ENCODE data around the gene LINGO3.
"Not testable (repeated sequence)": the region's sequence is repeated elsewhere in the genome, so short reads cannot be mapped to it uniquely, and the experiment has no call there.

Gene LINGO3, protein sequence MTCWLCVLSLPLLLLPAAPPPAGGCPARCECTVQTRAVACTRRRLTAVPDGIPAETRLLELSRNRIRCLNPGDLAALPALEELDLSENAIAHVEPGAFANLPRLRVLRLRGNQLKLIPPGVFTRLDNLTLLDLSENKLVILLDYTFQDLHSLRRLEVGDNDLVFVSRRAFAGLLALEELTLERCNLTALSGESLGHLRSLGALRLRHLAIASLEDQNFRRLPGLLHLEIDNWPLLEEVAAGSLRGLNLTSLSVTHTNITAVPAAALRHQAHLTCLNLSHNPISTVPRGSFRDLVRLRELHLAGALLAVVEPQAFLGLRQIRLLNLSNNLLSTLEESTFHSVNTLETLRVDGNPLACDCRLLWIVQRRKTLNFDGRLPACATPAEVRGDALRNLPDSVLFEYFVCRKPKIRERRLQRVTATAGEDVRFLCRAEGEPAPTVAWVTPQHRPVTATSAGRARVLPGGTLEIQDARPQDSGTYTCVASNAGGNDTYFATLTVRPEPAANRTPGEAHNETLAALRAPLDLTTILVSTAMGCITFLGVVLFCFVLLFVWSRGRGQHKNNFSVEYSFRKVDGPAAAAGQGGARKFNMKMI

DNA sequence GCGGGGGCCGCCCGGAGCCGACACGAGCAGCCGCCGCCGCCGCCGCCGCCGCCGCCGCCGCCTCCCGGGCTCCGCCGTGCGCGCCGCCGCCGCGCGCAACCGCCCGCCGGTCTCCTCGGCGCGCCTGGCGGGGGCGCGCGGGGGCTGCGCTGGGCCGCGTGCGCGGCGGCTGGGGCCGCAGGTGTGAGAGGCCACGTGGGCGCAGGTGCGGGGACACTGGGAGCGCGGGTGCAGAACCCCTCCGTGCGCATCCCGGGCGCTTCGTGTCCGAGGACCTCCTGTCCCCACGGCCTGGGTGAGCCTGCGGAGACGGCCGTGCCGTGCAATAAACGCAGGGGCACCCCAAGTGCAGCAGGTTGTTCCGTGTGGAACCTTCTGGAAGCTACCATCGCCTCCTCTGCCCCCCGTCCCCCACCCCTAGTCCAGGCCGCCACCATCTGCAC lies at the start of gene LINGO3:
Gene LINGO3 (minus strand): TSS at position 41 of the 443 bp plus-strand sequence. CDS start 16,378 bp downstream, outside the sequence.
- DNase-seq, result no peak

DNA sequence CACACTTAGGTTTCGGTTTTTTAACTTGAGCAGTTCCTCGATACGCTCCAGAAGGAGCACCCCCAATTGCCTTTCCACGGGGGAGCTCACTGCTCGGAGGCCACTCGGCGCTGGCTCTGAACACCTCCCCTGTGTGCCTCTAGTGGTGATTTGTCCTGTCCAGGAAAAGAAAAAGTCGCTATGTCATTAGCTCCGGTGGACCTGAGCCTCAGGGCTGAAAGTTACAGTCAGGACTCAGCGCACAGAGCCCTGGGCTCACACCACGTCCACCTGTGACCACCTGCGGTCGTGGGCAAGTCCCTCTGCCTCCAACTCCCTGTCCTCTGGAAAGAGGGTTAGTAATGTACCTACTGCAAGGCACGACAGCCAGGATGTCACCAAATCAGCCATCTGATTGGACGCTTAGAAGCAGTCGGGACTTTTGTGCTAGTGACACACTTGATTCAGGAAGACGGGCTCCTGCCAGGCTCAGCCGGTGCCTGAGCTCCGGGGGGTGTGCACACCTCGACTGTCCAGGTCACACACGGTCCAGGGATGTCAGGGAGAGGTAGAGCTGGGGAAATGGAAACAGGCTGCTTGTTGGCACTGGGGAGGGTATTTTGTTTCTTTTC lies 48.2 kb upstream of the LINGO3 start:
- DNase-seq, result no peak

DNA sequence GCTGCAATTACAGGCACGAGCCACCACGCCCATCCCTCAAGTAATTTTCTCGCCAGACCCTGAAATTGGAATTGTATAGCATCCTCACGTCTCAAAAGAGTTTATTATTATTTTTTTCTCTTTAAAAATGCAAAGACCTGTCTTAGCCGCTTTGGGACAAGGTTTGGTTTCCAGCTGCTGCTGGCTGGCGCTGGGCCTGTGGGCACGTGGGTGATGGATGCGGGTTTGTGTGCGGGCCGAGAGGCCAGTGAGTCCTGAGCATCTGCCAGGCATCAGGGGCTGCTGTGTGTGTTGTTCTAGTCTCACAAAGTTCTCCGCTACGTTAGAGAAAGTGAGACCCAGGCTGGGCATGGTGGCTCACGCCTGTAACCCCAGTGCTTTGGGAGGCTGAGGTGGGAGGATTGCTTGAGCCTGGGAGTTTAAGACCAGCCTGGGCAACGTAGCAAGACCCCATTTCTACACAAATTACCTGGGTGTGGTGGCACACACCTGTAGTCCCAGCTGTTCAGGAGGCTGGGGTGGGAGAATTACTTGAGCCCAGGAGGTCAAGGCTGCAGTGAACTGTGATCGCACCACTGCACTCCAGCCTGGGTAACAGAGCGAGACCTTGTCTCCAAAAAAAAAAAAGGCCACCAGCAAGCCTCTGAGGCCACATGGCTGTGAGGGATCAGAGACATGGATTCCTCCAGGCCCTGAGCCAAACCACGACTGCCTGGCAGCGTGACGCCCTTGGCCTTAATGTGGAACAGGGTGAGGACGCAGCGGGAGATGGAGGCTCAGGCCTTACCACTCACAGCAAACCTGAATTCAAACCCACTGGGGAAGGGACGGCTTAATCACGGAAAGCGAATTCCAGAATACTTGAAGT lies 47.4 kb upstream of the LINGO3 start:
- DNase-seq, result no peak

DNA sequence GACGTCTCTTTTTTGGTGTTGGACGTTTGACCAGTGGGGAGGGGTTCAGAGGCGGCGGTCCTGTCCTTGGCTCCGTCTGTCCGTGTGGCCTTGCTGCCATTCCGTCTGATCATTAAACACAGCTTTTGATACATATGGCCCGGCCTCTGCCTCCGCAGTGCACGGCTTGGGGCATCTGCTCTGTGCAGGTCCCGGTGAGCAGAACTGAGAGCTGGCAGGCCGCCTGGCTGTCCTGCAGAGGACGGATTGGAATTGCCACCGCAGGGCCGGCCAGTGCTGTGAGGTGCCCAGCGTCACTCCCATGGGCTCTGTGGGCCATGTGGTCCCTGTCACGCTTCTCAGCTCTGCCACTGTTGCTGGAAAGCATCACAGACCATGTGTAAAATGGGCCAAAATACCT lies 46.7 kb upstream of the LINGO3 start:
- no peak for DNase-seq

DNA sequence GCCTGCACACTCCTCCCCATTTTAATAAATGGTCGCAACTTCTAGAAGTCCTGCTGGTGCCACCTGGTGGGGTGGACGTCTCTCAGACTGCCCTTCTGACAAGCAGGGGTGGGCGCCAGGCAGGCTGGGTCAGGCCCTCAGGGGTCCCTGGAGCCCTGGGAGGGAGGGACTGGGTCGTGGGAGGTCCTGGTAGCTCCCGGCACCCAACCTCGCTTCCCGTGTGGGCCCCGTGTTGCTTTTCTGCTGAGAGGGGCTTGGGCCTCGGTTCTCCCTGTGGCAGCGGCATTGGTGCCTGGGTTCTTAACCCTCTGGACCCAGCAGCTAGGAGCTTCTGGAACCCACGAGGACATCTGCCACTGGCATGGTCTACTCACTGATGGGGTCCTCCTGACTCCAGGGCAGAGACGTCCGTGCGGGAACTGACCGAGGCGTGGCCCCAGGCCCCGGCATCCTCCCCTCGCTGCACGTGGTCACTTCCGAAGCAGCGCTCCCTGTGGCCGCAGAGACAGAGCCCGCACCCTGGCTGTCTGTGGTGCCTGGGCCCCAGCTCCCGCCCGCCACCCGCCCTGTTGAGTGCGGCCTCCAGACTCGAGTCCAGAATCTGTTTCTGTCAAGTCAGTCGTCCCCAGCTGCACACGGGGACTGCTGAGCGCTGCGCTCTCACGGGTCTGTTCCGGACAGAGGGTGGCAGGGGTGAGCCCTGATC lies 46.1 kb upstream of the LINGO3 start:
- DNase-seq, result no peak

DNA sequence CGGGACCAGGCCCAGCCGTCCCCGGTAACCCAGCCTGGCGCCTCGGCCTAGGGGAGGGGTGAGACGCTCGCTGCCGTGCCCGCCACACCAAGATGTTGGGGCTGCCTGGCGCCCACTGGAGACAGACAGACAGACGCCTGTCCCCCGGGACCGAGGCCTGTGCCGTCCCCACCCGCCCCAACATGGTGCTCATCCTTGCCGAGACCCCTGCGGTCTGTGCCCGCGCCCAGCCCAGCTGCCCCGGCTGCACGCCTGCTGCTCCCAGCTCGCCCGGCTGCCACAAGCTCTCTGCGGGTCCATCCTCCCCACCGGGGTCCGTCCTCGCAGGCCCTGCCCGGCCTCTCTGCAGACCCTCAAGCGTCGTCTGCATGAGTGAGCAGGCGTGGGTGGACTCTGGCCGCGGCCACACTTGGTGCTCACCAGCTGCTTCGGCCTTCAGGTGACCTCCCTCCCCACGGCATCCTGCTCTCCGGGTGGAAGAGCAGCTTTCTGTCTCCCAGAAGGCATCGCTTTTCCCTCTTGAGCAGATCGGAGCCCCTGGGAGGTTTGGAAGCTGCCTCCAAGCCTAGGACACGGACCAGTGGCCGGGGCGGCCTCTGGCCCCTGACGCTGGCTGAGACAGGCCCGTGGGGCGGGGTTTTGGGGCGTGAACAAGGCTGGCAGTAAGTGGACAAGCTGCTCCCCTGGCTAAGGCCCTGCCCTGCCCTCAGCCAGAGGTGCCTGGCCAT lies 45.4 kb upstream of the LINGO3 start:
- no peak for DNase-seq

DNA sequence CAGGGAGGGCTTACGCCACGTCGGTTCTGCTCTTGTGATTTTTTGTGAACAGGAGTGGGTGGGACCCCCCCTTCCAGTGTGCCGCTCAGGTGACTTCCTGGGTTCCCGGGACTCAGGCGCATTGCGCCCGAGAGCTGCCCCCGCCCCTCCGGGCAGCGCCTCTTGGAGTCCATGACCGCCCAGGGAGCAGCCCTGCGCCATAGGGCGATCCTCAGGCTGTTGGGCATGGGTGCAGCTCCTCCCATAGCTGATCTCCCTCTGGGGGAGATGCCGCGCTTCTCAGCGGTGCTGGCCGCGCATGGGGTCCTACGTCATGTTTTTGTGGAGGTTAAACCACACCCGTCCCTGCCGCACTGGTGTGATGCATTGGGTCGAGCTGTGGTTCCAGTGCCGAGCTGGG lies 44.2 kb upstream of the LINGO3 start:
- DNase-seq, result no peak

DNA sequence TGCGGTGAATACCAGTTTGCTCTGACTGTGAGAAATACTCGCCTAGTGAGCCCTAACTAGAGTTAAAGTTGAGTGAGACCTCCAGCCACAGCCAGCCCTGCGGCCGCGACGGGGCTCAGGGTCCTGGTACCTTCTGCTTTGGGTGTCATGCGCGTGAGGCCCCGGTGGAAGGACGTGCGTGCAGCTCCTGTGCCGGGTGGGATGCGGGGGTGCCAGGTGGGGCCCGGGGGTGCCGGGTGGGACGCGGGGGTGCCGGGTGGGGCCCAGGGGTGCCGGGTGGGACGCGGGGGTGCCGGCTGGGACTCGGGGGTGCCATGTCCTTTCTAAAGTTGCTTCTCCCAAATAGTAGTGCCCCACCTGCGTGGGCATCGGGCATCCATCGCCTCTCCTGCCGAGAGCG lies 43.6 kb upstream of the LINGO3 start:
- no peak for DNase-seq

DNA sequence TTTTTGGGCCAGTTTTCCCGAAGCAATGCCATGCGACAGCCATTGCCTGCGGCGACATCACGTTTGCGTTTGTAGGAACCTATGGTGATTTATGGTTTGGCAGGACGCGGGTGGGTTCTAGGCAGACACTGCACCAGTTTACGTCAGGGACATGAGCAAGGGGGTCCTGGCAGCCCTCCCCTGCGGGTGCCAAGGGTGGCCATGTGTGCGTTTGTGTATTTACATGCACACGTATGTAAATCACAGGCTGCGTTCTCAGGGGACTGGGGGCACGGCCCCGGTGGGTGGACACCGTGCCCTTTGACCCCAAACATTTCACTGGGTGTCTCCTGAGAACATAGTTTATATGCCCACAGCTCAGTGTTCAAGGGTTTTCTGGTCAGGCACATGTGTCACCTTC lies 42.7 kb upstream of the LINGO3 start:
- no peak for DNase-seq

DNA sequence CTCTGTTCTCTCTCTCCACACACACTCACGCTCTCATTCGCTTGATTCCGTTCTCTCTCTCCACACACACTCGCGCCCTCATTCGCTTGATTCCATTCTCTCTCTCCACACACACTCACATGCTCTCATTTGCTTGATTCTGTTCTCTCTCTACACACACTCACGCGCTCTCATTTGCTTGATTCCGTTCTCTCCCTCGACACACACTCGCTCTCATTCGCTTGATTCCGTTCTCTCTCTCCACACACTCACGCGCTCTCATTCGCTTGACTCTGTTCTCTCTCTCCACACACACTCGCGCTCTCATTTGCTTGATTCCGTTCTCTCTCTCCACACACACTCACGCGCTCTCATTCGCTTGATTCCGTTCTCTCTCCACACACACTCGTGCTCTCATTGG lies 41.9 kb upstream of the LINGO3 start:
- not testable (repeated sequence) for DNase-seq

DNA sequence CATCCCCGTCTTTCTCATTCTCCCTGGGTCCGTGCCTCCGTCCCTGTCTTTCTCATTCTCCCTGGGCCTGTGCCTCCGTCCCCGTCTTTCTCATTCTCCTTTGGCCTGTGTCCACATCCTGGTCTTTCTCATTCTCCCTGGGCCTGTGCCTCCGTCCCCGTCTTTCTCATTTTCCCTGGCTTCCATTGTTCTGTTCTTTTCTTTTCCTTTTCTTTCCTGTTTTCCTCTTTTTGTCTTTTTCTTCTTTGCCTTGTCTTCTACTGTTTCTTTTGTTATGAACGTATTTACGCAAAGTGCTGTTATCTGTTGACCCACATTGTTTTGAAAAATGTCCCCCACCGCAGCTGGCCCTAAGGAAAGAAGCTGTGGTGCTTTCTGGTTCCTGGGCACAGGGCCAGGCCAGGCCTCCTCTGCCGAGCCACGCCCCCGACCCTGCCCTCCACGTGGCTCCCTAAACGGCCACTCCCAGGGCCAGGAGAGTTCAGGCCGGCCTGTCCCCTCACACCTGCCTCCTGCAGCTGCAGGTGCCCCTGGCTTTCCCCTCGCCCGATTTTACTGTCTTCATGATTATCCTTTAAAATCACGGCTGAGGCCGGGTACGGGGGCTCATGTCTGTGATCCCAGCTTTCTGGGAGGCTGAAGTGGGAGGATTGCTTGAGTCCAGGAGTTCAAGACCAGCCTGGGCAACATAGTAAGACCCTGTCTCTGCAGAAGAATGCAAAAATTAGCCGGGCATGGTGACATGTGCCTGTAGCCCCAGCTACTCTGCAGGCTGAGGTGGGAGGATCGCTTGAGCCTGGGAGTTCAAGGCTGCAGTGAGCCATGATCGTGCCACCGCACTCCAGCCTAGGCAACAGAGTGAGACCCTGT lies 38.1 kb upstream of the LINGO3 start:
- DNase-seq, result no peak

DNA sequence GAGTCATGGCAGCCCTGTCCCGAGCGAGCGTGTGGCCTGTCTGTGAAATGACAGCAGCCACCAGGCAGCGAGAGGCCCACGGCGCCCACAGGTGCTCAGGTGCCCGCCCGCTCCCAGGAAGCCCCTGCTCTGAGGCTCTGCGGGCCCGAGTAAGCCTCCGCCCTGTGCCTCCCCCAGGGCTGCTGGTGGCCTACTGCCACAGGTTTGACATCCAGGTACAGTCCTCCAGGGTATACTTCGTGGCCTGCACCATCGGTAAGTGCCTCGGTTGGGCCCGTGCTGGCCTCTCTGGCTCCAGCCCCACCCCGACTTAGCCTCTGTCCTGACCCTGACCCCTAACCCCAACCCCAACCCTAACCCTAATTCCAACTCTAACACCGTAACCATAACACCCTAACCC lies 37.1 kb upstream of the LINGO3 start:
- no peak for DNase-seq

DNA sequence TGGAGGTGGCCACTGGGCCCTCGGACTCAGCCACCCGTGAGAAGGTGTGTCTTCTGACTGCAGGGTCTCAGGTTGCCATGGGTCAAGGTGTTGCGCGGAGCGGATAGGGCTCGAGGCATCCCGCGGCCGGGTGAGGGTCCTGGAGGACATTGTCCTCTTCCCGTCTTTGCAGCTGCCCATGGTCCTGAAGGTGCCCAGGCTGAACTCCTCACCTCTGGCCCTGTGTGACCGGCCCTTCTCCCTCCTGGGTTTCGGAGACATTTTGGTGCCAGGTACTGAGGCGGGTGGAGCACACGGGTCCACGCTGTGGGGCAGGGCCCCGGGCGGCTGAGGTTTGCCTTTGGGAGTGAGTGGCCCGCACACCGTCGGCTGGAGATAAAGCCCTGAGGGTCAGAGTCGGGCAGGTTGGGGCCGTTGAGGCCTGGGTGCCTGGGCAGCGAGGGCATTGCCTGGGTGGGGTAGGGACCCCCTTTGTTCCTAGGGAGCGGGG lies 36.5 kb upstream of the LINGO3 start:
- DNase-seq, result no peak

DNA sequence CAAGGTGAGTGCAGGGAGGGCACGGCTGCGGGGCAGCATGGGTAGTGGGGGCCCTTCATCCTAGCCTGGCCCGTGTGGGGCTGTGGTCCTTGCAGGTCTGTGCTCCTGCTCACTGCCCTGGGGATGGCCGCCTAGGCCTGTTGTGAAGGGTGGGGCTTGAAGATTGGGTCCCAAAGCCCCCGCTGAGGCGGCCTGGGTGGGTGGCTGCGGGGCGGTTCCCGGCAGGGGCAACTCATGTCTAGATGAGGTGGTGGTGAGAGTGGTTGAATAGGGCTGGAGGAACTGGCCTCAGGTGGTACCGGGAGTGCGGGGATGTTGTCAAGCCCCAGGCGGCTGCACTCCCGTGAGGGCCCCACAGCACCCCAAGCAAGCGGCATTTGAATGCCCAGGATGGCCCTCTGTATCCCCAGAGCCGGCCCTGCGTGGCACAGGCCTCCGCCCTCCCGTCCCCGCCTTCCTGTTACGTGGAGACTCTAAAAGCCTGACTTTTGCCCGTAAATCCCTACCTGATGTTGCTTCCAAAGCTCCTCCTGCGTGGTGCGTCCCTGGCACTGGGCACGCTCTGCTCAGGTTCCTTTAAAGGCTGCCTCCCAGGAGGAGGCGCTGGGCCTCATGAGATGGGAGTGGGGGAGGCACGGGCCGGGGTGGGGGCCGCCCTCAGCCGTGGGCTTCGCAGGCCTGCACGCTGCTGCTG lies 35.5 kb upstream of the LINGO3 start:
- no peak for DNase-seq

DNA sequence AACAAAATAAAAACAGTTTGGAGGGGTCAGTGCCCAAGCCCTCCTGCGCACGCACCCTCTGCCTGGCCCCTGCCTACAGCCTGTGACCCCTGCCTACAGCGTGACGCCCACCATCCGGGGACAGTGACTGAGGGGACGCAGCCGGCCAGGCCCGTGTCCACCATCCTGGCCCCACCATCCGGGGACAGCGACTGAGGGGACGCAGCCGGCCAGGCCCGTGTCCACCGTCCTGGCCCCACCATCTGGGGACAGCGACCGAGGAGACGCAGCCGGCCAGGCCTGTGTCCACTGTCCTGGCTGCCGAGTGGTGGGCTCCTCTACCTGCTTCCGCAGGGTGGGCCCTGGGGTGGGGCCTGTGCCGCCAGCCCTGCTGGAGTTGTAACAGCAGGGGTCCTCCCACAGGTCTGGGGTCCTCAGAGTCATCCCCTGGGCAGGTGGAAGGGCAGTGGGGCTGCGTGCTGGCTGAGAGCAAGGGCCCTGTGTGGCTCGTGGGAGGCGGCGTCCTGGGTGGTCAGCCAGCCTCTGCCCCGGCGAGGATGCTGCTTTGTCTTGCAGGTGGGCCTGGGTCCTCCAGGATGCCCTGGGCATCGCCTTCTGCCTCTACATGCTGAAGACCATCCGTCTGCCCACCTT lies 34.8 kb upstream of the LINGO3 start:
- no peak for DNase-seq

DNA sequence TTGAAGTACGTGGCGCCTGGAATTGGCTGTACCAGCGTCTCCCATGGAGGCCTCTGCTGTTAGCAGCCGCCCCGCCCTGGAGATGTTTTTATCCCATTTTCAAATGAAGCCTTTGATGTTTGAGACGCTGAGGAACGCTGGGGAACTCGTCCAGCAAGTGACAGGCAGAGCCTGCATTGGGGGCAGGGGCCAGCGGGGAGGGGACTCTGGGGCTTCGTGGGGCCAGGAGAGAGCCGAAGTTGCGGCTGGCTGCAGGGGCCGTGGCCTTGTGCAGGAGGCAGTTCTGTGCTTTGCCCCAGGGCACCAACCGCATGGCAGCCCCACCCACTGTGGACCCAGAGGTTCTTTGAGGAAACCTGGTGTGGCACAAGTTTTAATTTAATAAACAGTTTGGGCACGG lies 34.0 kb upstream of the LINGO3 start:
- no peak for DNase-seq

DNA sequence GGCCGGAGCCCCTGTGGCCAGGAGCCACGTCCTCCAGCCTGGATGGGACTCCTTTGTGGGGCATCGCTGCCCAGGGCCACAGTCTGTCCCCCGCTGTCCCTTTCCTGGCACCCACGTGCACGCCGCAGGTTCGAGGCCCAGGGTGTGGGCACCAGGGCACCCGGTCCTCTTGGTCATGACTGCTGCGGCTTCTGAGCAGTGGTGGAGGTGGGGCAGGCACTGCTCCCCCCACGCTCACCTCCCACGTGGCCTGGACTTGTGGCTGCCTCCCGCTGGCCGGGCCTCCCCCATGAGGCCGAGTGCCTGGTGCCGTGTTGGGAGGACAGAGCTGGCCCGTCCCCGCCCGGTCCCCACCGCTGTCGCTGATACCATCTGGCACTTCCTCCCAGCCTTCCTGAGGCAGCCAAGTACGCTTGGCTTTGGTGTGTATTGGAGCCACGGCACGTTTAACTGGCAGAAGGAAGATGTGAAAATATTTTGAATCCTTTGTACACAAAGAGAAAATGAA lies 33.3 kb upstream of the LINGO3 start:
- no peak for DNase-seq

DNA sequence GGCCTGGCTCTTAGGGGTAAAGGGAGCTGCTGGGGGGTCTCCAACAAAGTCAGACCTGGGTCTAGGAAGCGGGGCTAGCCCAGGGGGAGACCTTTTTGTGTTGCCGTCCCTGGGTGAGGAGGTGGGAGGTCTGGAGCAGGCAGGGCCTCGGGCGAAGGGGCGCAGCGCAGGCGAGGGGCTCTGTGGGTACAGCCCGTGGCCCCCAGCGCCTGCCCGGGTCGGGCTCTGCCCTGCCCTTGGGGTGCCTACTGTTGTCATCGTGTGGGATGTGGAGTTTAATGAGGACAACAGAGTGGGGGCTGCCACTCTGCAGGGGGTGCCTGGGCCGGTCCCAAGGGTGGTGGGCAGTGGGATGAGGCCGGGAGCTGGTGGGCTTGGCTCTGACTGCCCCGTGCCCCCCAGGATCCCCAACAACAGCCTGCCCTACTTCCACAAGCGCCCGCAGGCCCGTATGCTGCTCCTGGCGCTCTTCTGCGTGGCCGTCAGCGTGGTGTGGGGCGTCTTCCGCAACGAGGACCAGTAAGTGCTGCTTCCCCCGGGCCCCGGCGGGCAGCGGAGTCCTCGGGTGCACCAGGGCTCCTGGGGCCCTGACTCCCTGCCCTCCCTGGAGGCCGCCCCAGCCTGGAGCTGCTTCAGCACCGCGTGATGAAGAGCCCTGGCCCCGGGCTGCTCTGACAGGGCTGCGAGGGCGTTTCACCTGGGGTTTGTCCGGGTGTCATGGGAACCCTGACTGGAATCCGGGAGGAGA lies 32.7 kb upstream of the LINGO3 start:
- no peak for DNase-seq
